Keratinocyte (primary cell): ENCODE data around the gene MANBA.
"Not testable (repeated sequence)": the region's sequence is repeated elsewhere in the genome, so short reads cannot be mapped to it uniquely, and the experiment has no call there.

Source experiments
- EZH2 ChIP-seq: IDR thresholded peaks from one replicate; pipeline ENCODE4 v1.6.1; 2012; ENCODE audit warnings: inconsistent platforms, mild to moderate bottlenecking, low read length, moderate library complexity
- TF ChIP-seq, protein P1 (sequence below), 3 experiments: IDR thresholded peaks in 1 of 3; conservative IDR thresholded peaks in 1 of 3; optimal IDR thresholded peaks in 1 of 3; 2 replicates in 2 of 3; 3 replicates in 1 of 3; pipeline versions ENCODE3 to v1.5.1; 2011; ENCODE audit warnings: low read length in 3 of 3, mild to moderate bottlenecking in 3 of 3, moderate library complexity in 2 of 3, control low read depth in 1 of 3, inconsistent platforms in 1 of 3; ENCODE audit not compliant: insufficient read depth in 2 of 3; ENCODE audit errors: extremely low read depth in 1 of 3

DNA sequence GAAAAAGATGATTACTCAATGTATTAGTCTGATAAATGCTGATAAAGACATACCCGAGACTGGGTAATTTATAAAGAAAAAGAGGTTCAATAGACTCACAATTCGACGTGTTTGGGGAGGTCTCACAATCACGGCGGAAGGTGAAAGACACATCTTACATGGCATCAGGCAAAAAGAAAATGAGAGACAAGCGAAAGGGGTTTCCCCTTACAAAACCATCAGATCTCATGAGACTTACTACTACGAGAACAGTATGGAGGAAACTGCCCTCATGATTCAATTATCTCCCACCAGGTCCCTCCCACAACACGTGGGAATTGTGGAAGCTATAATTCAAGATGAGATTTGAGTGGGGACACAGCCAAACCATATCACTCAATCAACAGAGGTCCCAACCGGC lies 141.7 kb downstream of the MANBA start:
- TF ChIP-seq, protein P1, sequence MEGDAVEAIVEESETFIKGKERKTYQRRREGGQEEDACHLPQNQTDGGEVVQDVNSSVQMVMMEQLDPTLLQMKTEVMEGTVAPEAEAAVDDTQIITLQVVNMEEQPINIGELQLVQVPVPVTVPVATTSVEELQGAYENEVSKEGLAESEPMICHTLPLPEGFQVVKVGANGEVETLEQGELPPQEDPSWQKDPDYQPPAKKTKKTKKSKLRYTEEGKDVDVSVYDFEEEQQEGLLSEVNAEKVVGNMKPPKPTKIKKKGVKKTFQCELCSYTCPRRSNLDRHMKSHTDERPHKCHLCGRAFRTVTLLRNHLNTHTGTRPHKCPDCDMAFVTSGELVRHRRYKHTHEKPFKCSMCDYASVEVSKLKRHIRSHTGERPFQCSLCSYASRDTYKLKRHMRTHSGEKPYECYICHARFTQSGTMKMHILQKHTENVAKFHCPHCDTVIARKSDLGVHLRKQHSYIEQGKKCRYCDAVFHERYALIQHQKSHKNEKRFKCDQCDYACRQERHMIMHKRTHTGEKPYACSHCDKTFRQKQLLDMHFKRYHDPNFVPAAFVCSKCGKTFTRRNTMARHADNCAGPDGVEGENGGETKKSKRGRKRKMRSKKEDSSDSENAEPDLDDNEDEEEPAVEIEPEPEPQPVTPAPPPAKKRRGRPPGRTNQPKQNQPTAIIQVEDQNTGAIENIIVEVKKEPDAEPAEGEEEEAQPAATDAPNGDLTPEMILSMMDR (optimal IDR thresholded peaks at IDR 0.05 in 1 of 3, IDR thresholded peaks at IDR 0.05 in 1 of 3, conservative IDR thresholded peaks at IDR 0.05 in 1 of 3; ENCODE audit: extremely low read depth in 1 of 3, insufficient read depth in 2 of 3, low read length in 3 of 3): not testable (repeated sequence)
- not testable (repeated sequence) for TF ChIP-seq EZH2
